ENCODE measurements around the gene TRIM44.
"Not testable (repeated sequence)": the region's sequence is repeated elsewhere in the genome, so short reads cannot be mapped to it uniquely, and the experiment has no call there.

TRIM44 gene

DNA sequence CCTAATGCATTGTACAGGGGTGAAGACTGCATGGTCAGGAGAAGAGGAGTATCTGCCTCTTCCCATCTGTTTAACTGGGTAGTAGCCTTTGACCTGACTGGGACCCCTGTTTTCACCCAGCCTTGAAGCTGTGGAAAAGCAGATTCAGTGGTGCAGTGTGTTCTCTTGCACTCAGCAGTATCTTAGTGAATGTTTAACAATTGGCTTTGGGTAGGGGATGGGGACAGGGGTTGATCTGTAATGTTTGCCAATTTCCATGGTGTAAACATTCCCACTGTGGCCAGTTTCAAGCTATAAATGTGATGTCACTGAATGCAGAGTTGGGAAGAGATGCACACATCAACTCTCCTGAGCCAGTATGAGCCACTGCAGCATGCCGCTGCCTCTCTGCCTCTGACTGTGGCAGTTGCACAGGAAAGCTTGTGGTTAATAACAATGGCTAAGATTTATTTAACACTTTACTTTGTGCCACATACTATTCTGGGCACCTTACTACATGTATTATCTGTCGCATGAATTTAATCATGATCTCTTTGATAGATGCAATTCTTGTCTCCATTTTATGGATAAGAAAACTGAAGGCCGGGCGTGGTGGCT lies 28.6 kb upstream of the TRIM44 start:
- no peak for DNase-seq (ENCODE audit: low read depth)

DNA sequence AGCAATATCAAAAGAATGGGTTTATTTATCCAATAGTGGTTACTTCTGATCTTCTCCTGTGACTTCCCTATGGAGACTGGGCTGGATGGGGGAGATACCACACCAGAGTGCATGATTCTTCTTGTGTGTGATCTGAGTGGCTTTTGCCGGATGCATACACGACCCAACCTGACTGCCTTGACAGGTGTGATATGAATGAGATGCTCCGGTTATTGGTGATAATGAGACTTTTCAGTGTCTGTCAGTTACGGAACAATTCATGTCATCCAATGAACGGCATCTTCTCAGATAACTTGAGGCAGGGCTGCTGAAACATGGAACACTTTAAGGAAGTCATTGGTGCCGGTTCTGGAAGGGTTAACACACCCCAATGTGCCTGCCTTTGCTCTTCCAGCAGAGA lies 26.6 kb upstream of the TRIM44 start:
- DNase-seq (ENCODE audit: low read depth): no peak

DNA sequence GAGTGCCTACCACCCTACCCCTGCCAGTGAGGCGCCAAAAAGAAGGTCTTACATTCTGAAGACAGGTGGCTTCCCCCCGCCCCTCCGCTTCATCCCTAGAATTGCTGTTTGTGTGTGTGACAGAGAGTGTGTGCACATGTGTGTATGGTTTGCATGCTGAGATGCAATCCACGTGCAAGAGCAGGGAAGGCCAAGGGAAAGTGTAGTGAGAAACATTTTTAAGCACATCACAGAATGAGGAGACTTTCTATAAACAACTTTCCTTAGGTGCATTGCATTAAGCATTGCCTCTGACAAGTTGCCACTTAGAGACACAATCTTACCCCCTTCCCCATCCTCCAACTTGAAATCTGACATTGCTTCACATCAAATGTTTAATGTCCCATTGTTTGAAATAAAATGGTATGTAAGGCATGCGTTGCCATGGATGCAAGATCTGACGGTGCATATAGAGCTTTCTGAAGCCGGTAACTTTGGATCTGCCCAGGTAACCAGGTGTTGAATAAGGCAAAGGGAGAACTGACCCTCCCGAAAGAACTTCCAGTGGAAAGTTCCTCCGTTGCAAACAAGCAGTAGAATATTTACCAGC lies 22.9 kb upstream of the TRIM44 start:
- DNase-seq (ENCODE audit: low read depth): no peak

DNA sequence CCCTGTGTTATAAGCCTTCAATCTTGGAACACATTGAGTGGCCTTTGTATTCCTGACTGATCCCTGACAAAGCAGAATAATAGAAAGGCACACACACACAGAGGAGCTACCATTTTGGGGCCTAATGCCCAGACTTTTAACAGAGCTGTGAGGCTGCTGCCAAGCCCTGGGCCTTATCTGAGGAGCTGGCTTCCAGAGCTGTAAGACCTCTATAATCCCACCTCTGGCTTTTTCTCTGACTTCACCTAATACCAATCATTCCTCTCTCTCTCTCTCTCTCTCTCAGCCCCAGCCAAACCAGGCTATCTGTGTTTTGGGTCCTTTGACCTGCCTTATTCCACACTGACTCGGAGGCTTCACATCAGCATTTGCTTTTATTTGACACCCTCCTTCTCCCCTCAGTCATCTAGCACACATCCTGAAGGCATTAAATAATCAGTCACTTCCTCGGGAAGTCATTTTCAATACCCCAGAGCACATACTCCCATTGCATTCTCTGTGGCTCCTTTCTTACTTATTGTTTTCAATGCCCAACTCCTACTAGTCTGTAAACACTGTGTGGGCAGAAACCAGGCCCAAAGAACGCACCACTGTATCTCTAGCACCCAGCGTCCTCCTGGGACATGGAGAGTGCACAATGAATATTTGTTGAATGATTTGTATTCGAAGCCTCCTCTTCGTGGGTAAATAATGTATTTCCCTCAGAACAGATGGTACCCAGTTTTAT lies 21.2 kb upstream of the TRIM44 start:
- DNase-seq (ENCODE audit: low read depth): no peak

DNA sequence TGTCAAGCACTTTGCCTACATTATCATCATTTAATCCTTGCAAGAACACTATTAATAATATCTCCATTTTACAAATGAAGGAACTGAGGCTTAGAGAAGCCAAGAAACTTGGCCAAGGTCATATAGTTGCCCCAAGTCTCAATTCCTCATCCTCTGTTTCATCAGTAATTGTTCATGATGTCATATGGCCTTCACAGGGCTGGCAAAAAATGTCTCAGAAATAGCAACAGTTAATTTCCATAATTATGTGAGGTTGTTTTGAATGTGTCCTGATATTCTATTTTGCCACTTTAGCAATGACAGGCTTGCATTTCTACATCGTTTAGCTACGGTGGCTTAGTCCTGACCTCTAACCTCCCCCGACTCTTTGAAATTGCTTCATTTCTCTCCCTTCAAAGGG lies 20.6 kb upstream of the TRIM44 start:
- no peak for DNase-seq (ENCODE audit: low read depth)

DNA sequence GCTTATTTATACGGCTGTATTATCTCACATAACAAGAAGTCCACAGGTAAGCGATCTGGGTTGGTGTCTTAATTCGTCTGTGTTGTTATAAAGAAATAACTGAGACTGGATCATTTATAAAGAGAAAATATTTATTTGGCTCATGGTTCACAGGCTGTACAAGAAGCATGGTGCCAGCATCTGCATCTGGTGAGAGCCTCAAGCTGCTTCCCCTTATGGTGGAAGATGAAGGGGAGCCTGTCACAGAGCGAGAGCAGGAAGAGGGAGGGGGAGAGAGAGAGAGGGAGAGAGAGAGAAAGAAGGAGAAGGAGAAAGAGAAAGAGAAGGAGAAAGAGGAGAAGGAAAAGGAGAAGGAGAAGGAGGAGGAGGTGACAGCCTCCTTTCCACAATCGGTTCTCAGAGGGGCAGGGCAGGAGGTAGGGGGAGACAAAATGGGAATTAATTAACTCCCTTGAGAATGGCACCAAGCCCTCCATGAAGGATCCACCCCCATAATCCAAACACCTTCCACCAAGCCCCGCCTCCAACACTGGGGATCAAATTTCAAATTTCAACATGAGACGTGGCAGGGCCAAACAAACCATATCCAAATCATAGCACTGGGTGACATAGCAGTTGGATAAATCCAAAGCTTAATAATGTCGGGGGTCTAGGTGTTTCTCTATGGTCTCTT lies 15.0 kb upstream of the TRIM44 start:
- no peak for DNase-seq (ENCODE audit: low read depth)

DNA sequence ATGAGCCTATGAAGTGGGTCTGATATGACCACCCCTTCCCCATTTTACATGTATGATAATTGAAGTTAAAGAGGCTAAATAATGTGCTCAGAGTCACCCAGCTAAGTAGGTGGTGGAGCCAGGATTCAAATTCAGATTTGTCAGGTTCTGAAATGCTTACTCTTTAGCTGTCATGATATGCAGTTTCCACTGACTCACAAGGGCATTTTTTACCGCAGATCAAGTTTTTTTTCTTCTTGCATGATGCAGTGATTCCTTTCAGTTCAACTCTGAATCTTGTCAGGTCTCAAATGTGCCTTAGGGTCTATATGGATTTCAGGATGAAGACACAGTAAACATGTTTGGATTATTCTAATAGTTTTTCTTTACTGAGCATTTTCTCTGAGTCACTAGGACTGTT lies 12.6 kb upstream of the TRIM44 start:
- peak; percentile 1 for DNase-seq (ENCODE audit: low read depth)

DNA sequence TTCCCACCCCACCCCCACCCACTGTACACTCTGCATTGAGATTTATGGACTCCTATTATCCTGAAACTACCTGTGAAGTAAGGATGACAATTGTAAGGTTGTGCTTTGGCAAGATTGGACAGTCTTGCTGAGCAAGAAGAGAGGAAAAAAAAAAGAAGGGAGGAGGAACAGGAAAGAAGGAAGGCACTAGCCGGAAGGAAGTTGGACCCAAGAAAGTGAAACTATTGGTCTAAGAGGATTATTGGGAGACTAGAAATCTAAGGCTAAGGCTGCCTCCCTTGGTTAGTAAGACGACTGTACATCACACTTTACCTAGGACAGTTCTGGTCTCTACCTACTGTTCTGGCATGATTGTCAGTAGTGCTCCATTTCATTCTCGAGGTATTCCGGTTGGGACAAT lies 12.1 kb upstream of the TRIM44 start:
- DNase-seq (ENCODE audit: low read depth): no peak

DNA sequence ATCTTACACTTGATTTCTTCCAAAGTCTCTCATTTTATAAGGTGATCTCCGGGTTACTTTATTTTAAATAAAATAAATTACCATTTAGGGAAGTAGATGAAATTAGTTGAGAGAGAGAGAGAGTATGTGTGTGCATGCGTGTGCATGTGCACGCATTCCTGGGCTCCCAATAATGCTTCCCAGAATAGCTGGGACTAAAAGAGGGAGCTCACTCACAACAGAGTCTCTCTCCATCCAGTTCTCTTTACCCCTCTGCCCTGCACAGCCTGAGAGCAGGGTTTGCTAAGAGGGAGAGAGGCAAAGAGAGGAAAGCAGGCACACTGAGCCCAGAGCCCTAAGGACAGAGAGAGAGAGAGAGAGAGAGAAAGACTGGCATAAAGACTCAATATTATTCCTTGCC lies 11.3 kb upstream of the TRIM44 start:
- no peak for DNase-seq (ENCODE audit: low read depth)

DNA sequence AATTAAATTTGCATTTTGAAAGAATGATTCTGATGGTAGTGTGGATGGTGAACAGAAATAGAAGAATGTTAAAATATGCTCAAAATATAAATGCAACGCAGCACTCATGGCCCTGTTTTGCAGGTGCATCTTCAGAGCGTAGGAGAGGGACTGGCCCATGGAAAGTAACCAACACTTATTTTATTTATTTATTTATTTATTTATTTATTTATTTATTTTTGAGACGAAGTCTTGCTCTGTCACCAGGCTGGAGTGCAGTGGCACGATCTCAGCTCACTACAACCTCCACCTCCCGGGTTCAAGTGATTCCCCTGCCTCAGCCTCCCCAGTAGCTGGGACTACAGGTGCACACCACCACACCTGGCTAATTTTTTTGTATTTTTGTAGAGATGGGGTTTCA lies 9.8 kb upstream of the TRIM44 start:
- DNase-seq (ENCODE audit: low read depth): not testable (repeated sequence)

DNA sequence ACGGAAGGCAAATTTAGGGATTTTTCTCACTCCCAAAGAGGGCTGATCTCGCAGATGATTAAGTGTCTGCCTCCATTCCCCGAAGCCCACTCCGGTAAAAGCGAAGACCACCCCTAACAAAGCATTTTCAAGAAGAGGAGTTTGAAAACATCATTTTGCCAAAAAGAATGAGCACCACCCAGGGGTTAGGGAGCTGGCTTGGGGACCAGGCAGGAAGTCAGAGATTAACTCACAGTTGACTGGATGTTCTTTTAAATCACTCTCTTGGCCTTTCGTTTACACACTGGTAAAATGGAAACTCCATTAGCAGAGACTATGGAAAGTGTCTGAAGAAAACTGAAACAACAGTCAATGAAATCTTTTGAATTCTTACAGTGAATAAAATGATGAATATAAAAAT lies 7.9 kb upstream of the TRIM44 start:
- DNase-seq (ENCODE audit: low read depth): no peak

DNA sequence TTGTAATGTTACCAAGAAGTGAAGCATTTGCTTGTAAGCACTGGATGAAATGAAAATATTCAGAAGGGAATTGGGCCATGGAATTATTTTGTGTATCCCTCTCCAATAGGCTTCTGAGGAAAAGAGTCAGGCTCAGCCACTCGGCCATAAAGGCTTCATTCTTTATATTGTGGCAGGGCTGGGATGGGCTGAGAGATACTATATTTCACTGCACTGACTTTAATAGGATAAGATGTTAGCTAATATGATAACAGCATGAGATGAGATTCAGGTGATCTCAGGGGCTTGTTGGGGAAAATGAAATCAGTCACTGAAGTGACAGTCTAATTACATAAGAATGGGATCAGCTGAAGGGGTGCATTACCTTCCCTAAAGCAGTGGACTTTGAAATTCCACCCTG lies 7.3 kb upstream of the TRIM44 start:
- no peak for DNase-seq (ENCODE audit: low read depth)

DNA sequence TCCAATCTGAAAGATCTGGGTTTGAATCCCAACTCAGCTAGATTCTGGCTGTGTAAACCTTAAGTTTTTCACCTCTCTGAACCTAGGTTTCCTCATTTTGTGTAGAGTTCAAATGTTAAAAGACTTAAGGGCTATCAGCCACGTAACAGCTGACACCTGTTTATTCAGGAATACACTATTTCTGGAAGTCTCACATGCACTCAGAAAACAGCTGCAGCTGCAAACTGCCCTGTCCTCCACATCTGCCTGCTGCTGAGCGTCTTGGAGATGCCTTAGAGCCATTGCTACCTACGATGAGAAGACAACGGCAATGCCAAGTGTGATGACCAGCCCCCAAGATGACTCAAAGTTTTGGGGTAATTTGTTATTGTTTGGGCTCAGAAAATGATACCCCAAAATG lies 6.7 kb upstream of the TRIM44 start:
- DNase-seq (ENCODE audit: low read depth): no peak

DNA sequence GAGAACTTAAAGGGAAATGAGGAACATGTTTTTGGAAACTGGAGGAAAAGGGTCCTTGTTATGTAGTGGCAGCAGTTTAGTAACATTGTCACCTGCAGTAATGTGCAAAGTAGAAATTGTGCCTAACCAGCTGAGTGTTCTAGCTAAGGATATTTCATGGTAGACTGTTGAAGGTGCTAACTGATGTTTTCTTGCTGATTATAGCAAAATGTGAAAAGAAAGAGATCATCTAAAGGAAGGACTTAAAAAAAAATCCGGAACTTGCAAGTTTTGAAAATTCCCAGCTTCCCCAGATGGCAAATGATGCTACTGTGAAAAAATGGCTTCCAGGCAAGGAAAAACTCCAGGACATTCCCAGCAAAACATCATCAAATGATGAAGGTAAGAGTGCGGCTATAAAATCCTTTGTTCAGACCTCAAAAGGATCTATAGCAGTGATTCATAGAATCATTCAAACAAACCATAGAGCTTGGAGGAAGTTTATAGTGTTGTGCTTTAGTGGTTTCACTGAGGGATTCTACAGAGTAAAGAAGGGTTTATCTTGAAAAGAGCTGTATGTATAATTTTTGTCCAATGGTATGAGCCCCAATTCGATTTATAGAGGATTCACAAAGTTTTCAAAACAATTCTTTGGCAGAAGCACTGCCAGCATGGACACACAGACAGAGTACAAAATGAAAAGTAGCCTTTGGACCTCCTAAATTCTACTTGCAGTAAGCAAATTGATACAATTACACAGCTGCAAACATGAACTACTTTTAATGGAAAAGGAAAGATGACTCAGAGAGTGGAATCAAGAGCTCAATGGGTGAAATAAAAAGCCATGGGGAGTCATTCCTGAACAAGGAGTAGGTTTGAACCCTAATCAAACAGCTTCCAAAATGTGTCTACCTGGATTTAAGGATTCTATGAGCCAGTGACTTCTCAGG lies 4.3 kb upstream of the TRIM44 start:
- DNase-seq (ENCODE audit: low read depth): no peak

DNA sequence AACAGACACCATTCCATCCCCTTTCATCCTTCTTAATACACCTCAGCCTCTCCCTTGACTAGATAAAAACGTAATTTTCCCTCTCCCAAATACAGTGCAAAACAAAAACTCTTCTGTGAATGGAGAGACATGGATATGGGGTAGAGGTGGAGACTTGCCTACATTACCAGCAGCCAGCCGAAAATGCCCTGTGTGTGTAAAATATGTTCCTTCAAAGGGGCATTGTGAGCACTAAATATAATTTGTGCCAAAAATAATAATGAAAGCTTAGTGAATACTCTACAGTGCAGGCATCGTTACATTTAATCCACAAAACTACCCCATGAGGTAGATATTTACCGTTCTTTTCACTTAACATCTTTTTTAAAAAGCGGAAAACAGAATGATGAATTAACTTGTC lies 1.0 kb upstream of the TRIM44 start:
- no peak for DNase-seq (ENCODE audit: low read depth)

DNA sequence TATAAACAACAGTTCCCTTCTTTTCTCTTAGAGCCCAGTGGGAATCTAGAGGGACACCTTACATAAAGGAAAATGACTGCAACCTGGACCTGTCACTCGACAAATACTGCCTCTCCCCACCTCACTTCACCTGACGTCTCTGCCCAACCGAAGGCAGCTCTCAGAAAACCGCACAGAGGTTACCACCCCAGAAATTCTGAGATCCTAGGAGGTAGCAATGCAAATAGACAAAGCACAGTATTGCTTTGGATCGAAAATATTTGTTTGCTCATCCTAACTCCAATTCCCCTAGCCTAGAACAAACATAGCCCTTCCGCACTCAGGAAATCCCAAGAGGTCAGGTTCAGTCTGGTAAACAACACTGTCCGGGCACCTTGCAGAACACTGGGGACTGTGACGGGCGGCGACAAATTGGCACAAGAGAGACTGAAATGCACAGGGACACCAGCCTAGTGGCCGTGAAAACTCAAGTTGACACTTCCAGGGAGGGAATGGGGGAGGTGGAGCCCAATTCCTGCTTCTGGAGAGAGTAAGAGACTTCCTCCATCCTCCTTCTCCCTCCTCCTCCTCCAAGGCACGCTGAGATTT lies 420 bp upstream of the TRIM44 start:
- no peak for DNase-seq (ENCODE audit: low read depth)

DNA sequence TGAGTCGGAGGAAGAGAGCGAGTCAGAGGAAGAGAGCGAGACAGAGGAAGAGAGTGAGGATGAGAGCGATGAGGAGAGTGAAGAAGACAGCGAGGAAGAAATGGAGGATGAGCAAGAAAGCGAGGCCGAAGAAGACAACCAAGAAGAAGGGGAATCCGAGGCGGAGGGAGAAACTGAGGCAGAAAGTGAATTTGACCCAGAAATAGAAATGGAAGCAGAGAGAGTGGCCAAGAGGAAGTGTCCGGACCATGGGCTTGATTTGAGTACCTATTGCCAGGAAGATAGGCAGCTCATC lies 780 bp downstream of the TRIM44 start:
- no peak for DNase-seq (ENCODE audit: low read depth)

DNA sequence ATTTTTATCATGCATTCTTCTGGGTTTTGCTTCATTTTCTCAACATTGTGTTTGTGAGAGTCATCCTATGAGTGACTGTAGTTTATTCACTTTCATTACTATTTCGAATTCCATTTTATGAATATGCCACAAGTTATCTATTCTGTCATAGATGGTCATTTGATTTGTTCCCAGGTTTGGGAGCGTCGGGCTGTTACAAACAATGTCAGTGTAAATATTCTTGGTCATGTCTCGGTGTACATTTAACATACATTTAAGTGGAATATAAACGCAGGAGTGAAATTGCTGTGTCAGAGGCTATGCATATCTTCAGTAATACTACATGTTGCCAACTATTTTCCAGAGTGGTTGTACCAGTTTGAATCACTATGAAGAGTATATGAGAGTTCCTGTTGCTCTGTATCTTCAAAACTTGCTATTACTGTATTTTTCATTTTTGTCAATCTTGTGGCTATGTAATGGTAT lies 2.4 kb downstream of the TRIM44 start:
- DNase-seq (ENCODE audit: low read depth): no peak

DNA sequence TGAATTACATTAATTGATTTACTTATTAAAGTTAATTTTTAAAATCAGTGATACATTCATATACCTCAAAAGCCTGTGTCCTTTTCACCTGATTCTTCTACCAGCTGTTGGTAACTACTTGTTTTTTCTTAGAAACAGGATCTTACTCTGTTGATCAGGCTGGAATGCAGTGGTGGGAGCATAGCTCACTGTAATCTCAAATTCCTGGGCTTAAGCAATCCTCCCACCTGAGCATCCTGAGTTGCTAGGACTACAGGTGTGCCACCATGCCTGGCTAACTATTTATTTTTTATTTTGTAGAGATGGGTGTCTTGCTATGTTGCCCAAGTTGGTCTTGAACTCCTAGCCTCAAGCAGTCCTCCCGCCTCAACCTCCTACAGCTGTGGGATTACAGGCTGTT lies 4.7 kb downstream of the TRIM44 start:
- DNase-seq (ENCODE audit: low read depth): no peak

DNA sequence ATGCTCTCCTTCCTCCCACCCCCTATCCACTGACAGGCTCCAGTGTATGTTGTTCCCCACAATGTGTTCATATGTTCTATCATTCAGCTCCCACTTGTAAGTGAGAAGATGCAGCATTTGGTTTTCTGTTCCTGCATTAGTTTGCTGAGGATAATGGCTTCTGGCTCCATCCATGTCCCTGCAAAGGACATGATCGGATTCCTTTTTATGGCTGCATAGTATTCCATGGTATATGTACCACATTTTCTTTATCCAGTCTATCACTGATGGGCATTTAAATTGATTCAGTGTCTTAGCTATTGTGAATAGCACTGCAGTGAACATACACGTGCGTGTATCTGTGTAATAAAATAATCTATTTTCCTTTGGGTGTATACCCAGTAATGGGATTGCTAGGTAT lies 5.8 kb downstream of the TRIM44 start:
- not testable (repeated sequence) for DNase-seq (ENCODE audit: low read depth)

DNA sequence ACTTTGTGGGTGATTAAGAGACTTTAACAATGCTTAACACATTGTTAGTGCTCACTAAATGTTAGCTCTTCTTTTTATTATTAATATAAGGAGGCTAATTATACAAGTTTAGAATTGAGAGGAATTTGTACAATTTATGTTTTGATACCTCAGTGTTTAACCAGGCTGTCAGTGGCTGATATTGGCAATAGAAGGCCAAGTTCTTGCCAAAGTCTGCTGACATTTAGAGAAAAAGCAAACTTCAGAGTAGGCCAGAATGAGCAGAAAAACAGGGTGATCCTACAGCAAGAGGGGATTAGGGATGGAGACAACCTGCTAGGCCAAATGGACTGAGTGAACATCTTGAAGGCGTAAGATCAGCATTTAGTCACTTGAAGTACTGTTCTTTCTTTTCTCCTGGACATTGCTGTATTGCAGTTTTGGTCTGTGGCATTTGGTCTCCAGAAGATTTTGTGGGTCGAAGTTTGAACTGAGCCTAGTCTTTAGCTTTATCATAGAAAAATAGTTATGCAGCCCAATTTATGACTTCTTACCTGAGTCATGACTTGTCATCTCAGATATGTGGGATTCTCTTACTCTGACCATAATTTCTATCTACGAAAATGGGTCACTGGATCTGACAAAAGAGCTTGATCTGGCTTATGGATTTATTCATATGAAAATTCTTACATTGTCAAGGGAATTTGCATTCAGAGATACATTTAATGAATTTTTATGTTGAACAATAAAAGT lies 9.0 kb downstream of the TRIM44 start:
- no peak for DNase-seq (ENCODE audit: low read depth)

Data from stimulated activated CD4-positive, alpha-beta T cell treated with anti-CD3 and anti-CD28 coated beads, Interleukin-2, amount 100 ng/mL, for 4 hours (primary cell).